ENCODE measurements around the gene MAN1A1. TPM values are rescaled to one million over a fixed set of nuclear protein-coding genes. Genes with fewer than 3 reads are reported as not detected.

Gene MAN1A1
- total and polyA plus RNA-seq, 2 of the 8 experiments (the other 6 are each of a cell fraction or from before 2014, with no cell fraction given), result 1.8 to 5.4 TPM

GRCh38 chr6:119171864-119172588 lies 177.5 kb downstream of the MAN1A1 start:
- Histone ChIP-seq H3K79me2 (ENCODE audit: control insufficient read depth in 1 of 2, insufficient read depth in 2 of 2, low read length in 2 of 2) (no peaks in the 10 kb centered on the region), H4K5ac (ENCODE audit: insufficient read length, low read depth, low read length) (no peak overlapping the region), H3K23ac (ENCODE audit: insufficient read length) (no peak overlapping the region), H4K91ac (replicated peaks; ENCODE audit: insufficient read length, low read length) (no peak overlapping the region), H3K4me3 (ENCODE audit: extremely low read depth in 1 of 4, insufficient read depth in 2 of 4, low read depth in 3 of 4, low read length in 4 of 4) (no peak overlapping the region), H3K27me3 (replicated peaks in 1 of 4; ENCODE audit: control insufficient read depth in 3 of 4, extremely low read depth in 1 of 4, insufficient read depth in 3 of 4, low read length in 3 of 4) (no peaks in the 10 kb centered on the region), H2BK15ac (ENCODE audit: low read length) (no peak overlapping the region), H2BK12ac (ENCODE audit: low read depth, low read length) (no peak overlapping the region), H3K36me3 (ENCODE audit: control insufficient read depth in 2 of 4, insufficient read depth in 4 of 4, low read length in 3 of 4) (no peaks in the 10 kb centered on the region), H2BK5ac (ENCODE audit: low read depth, low read length) (no peak overlapping the region), H2BK20ac (ENCODE audit: low read length) (no peak overlapping the region), H4K8ac (ENCODE audit: extremely low read depth, insufficient read depth, low read length) (no peak overlapping the region), H4K20me1 (replicated peaks in 1 of 2; ENCODE audit: control insufficient read depth in 1 of 2, insufficient read depth in 2 of 2, low read length in 2 of 2) (no peaks in the 10 kb centered on the region), H3K23me2 (ENCODE audit: low read depth, low read length) (no peaks in the 10 kb centered on the region), H3K27ac (ENCODE audit: low read depth, low read length) (no peak overlapping the region), H2BK120ac (replicated peaks; ENCODE audit: low read depth, low read length) (no peak overlapping the region), H3K4me2 (ENCODE audit: insufficient read depth in 1 of 2, low read depth in 2 of 2, low read length in 2 of 2) (no peak overlapping the region), H3K18ac (ENCODE audit: extremely low read depth, low read length) (no peak overlapping the region), H3K56ac (replicated peaks; ENCODE audit: insufficient read length, low read depth, low read length) (no peak overlapping the region), H3K4me1 (replicated peaks in 1 of 4; ENCODE audit: control insufficient read depth in 3 of 4, insufficient read depth in 4 of 4, low read length in 3 of 4) (no peaks in the 10 kb centered on the region), H2AFZ (ENCODE audit: low read length) (no peak overlapping the region), H2AK5ac (ENCODE audit: low read depth, low read length) (no peak overlapping the region), H3K4ac (replicated peaks; ENCODE audit: insufficient read length, low read depth, low read length) (no peak overlapping the region), H3K14ac (ENCODE audit: insufficient read length) (no peak overlapping the region), H3K9me3 (ENCODE audit: insufficient read depth in 2 of 2, low read depth in 1 of 2, low read length in 1 of 2) (no peaks in the 10 kb centered on the region), H3K9ac (replicated peaks in 1 of 4; ENCODE audit: extremely low read depth in 1 of 4, low read depth in 3 of 4, low read length in 3 of 4) (no peak overlapping the region), H3K79me1 (ENCODE audit: low read depth, low read length) (no peaks in the 10 kb centered on the region)
- FAIRE-seq (no peak), DNase-seq (ENCODE audit: low read depth in 1 of 2, low spot score in 2 of 2) (no peak)
- ChIA-PET CTCF (ENCODE audit: partially characterized antibody) (interaction anchor here (0.5 to 2.5 kb wide), 8 partner anchors 9 to 1558 kb away, joined by 3 to 11 read pairs (median 4); no protein-coding TSS in a partner anchor), POLR2A (ENCODE audit: partially characterized antibody) (interaction anchor here (0.6 kb wide), 1 partner anchor 202 kb away, joined by 3 read pairs; no protein-coding TSS in a partner anchor)
- no peak for TF ChIP-seq SP2 (IDR thresholded peaks at IDR 0.05; ENCODE audit: low read length)
- TF ChIP-seq TEAD4 (IDR thresholded peaks at IDR 0.05; ENCODE audit: low read depth, low read length), result no peak
